ENCODE results near the gene DROSHA. TPM values are rescaled to one million over a fixed set of nuclear protein-coding genes. Genes with fewer than 3 reads are reported as not detected.
"Not testable (repeated sequence)": the region's sequence is repeated elsewhere in the genome, so short reads cannot be mapped to it uniquely, and the experiment has no call there.

The DROSHA gene
- total and polyA plus RNA-seq, 2 of the 8 experiments (the other 6 are each of a cell fraction or from before 2014, with no cell fraction given), result 65.9 to 122 TPM

DNA sequence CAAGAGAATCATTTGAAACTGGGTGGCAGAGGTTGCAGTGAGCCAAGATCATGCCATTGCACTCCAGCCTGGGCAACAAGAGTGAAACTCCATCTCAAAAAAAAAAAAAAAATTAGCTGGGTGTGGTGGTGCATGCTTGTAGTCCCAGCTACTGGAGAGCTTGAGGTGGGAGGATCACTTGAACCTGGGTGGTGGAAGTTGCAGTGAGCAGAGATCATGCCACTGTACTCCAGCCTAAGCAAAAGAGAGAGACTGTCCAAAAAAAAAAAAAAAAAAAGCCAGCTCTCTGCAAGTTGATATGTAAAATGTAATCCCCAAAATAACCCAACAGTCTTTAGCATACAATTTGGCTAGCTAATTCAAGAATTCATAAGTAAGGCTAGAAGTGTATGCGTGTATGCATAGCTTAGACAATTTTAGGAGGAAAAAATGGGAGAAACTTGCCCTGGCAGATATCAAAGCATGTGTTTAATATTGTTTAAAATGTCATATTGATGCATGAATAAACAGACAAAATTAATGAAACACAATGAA is 36.5 kb upstream of the DROSHA start (continued):
- TF ChIP-seq, protein P1, sequence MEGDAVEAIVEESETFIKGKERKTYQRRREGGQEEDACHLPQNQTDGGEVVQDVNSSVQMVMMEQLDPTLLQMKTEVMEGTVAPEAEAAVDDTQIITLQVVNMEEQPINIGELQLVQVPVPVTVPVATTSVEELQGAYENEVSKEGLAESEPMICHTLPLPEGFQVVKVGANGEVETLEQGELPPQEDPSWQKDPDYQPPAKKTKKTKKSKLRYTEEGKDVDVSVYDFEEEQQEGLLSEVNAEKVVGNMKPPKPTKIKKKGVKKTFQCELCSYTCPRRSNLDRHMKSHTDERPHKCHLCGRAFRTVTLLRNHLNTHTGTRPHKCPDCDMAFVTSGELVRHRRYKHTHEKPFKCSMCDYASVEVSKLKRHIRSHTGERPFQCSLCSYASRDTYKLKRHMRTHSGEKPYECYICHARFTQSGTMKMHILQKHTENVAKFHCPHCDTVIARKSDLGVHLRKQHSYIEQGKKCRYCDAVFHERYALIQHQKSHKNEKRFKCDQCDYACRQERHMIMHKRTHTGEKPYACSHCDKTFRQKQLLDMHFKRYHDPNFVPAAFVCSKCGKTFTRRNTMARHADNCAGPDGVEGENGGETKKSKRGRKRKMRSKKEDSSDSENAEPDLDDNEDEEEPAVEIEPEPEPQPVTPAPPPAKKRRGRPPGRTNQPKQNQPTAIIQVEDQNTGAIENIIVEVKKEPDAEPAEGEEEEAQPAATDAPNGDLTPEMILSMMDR (IDR thresholded peaks at IDR 0.05; ENCODE audit: control extremely low read depth in 1 of 3, insufficient read depth in 1 of 3, low read depth in 1 of 3, low read length in 3 of 3), result no peak

DNA sequence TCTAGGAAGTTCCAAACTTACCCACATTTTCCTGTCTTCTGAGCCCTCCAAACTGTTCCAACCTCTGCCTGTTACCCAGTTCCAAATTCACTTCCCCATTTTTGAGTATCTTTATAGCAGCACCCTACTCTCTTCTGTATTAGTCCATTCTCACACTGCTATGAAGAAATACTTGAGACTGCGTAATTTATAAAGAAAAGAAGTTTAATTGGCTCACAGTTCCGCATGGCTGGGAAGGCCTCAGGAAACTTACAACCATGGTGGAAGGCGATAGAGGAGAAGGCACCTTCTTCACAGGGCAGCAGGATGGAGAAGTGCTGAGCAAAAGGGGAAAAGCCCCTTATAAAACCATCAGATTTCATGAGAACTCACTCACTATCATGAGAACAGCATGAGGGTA is 34.5 kb upstream of the DROSHA start:
- FAIRE-seq; H3K4me1 ChIP-seq (replicated peaks in 1 of 4; ENCODE audit: control insufficient read depth in 3 of 4, insufficient read depth in 4 of 4, low read length in 3 of 4); H3K56ac ChIP-seq (replicated peaks; ENCODE audit: insufficient read length, low read depth, low read length); H3K23me2 ChIP-seq (ENCODE audit: low read depth, low read length); CTCF ChIA-PET (ENCODE audit: partially characterized antibody); H3K9ac ChIP-seq (replicated peaks in 1 of 4; ENCODE audit: extremely low read depth in 1 of 4, low read depth in 3 of 4, low read length in 3 of 4); H2BK15ac ChIP-seq (ENCODE audit: low read length); H2AFZ ChIP-seq (ENCODE audit: low read length); H3K4ac ChIP-seq (replicated peaks; ENCODE audit: insufficient read length, low read depth, low read length); H3K79me2 ChIP-seq (ENCODE audit: control insufficient read depth in 1 of 2, insufficient read depth in 2 of 2, low read length in 2 of 2); H3K18ac ChIP-seq (ENCODE audit: extremely low read depth, low read length); H2BK5ac ChIP-seq (ENCODE audit: low read depth, low read length); H4K8ac ChIP-seq (ENCODE audit: extremely low read depth, insufficient read depth, low read length); H2BK120ac ChIP-seq (replicated peaks; ENCODE audit: low read depth, low read length); H3K36me3 ChIP-seq (ENCODE audit: control insufficient read depth in 2 of 4, insufficient read depth in 4 of 4, low read length in 3 of 4); H3K4me2 ChIP-seq (ENCODE audit: insufficient read depth in 1 of 2, low read depth in 2 of 2, low read length in 2 of 2); H4K91ac ChIP-seq (replicated peaks; ENCODE audit: insufficient read length, low read length); H3K14ac ChIP-seq (ENCODE audit: insufficient read length); DNase-seq (ENCODE audit: low read depth in 1 of 2, low spot score in 2 of 2); H3K23ac ChIP-seq (ENCODE audit: insufficient read length); H3K27me3 ChIP-seq (replicated peaks in 1 of 4; ENCODE audit: control insufficient read depth in 3 of 4, extremely low read depth in 1 of 4, insufficient read depth in 3 of 4, low read length in 3 of 4); H4K20me1 ChIP-seq (replicated peaks in 1 of 2; ENCODE audit: control insufficient read depth in 1 of 2, insufficient read depth in 2 of 2, low read length in 2 of 2); H2AK5ac ChIP-seq (ENCODE audit: low read depth, low read length); H4K5ac ChIP-seq (ENCODE audit: insufficient read length, low read depth, low read length); H2BK12ac ChIP-seq (ENCODE audit: low read depth, low read length); H3K4me3 ChIP-seq (ENCODE audit: extremely low read depth in 1 of 4, insufficient read depth in 2 of 4, low read depth in 3 of 4, low read length in 4 of 4); H2BK20ac ChIP-seq (ENCODE audit: low read length); POLR2A ChIA-PET (ENCODE audit: partially characterized antibody); H3K9me3 ChIP-seq (ENCODE audit: insufficient read depth in 2 of 2, low read depth in 1 of 2, low read length in 1 of 2); H3K27ac ChIP-seq (ENCODE audit: low read depth, low read length); H3K79me1 ChIP-seq (ENCODE audit: low read depth, low read length): not testable (repeated sequence)
- WGBS, 2 experiments (ENCODE audit: extremely low coverage in 1 of 2, insufficient coverage in 1 of 2, insufficient read length in 1 of 2, insufficient replicate concordance in 2 of 2, low coverage in 1 of 2, low lambda C conversion rate in 2 of 2, missing lambda C conversion rate in 1 of 2), result 80% methylated on average over 3 of the region's 3 CpGs; no CpG with 5 or more reads in 1 of the 2 experiments

All from H1 (cell line).